ENCODE measurements around the gene CDKN2B-AS1.
"Not testable (repeated sequence)": the region's sequence is repeated elsewhere in the genome, so short reads cannot be mapped to it uniquely, and the experiment has no call there.

Gene CDKN2B-AS1

DNA sequence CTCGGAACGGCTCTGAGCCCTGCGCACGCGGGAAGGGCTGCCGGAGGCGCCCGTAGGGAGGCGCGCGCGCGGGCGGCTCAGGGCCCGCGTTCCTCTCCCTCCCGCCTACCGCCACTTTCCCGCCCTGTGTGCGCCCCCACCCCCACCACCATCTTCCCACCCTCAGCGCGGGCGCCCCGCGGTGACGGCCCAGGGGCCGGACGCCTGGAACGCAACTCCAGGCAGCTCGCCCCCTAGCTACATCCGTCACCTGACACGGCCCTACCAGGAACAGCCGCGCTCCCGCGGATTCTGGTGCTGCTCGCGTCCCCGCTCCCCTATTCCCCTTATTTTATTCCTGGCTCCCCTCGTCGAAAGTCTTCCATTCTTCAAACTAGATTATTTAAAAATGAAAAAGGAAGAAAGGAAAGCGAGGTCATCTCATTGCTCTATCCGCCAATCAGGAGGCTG lies at the start of gene CDKN2B-AS1:
Gene CDKN2B-AS1 (plus strand): TSS at position 236 of the 450 bp plus-strand sequence.
- TF ChIP-seq, protein P1, sequence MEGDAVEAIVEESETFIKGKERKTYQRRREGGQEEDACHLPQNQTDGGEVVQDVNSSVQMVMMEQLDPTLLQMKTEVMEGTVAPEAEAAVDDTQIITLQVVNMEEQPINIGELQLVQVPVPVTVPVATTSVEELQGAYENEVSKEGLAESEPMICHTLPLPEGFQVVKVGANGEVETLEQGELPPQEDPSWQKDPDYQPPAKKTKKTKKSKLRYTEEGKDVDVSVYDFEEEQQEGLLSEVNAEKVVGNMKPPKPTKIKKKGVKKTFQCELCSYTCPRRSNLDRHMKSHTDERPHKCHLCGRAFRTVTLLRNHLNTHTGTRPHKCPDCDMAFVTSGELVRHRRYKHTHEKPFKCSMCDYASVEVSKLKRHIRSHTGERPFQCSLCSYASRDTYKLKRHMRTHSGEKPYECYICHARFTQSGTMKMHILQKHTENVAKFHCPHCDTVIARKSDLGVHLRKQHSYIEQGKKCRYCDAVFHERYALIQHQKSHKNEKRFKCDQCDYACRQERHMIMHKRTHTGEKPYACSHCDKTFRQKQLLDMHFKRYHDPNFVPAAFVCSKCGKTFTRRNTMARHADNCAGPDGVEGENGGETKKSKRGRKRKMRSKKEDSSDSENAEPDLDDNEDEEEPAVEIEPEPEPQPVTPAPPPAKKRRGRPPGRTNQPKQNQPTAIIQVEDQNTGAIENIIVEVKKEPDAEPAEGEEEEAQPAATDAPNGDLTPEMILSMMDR (IDR thresholded peaks at IDR 0.05; ENCODE audit: extremely low read depth, missing control alignments) = peak; percentile 9
- DNase-seq (ENCODE audit: low spot score) = peak; percentile 78

DNA sequence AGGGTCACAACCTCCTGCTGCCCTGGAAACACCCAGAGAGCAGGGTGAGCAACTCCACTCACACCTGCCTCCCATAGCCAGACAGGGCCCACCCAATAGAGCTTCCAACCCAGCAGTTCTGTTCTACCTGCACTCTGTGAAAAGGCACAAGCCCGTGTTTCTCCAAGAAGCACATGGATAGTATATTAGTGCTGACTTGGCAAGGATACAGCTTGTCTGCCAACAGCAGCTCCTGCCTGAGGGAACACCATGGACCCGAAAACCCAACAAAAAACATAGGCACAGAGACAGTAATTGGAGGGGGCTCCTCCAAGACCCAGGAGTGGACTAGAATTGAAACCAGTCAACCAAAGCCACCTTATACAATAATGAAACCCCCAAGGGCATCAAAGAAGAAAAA lies 49.0 kb upstream of the CDKN2B-AS1 start:
- TF ChIP-seq, protein P1 (IDR thresholded peaks at IDR 0.05; ENCODE audit: extremely low read depth, missing control alignments) = no peak
- DNase-seq (ENCODE audit: low spot score) = no peak

DNA sequence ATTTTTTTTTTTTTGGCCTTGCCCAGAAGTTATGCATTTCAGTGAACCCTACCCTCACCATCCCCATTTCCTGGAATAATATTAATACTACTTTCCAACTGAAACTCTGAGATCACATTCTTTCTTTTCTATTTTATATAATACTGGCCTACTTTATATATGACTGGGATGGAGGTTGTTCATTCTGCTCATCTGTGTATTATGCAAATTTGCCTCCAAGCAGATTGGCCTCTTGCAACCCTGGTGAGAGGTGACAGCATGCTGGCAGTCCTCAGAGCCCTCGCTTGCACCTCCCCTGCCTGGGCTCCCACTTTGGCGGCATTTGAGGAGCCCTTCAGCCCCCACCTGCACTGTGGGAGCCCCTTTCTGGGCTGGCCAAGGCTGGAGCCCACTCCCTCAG lies 35.8 kb upstream of the CDKN2B-AS1 start:
- TF ChIP-seq, protein P1 (IDR thresholded peaks at IDR 0.05; ENCODE audit: extremely low read depth, missing control alignments) = no peak

DNA sequence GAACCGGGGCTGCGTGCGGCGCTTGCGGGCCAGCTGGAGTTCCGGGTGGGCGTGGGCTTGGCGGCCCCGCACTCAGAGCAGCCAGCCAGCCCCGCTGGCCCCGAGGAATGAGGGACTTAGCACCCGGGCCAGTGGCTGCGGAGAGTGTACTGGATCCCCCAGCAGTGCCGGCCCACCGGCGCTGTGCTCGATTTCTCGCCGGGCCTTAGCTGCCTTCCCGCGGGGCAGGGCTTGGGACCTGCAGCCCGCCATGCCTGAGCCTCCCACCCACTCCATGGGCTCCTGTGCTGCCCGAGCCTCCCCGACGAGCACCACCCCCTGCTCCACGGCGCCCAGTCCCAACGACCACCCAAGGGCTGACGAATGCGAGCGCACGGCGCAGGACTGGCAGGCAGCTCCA lies 35.3 kb upstream of the CDKN2B-AS1 start:
- DNase-seq (ENCODE audit: low spot score) = not testable (repeated sequence)

More for the DNA sequence above, 35.8 kb upstream of the CDKN2B-AS1 start:
- no peak for DNase-seq (ENCODE audit: low spot score)

DNA sequence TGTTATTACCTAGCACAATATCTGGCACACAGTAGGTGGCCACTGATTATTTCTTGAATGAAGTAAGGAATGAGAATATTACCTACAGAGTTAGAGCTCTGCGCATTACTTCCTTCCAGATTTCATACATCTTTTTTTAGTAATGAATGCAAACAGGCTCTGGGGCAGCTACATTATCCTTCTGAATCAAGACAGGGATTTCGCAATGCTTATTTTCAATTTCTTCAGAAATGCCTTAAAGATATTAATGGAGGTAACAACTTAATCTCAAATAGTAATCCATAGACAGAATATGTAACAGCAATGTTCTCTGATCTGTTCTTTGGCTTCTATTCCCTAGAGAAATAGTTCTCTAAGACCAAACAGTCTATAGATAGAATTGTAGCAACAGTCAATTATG lies 33.0 kb upstream of the CDKN2B-AS1 start:
- TF ChIP-seq, protein P1 (IDR thresholded peaks at IDR 0.05; ENCODE audit: extremely low read depth, missing control alignments) = no peak
- DNase-seq (ENCODE audit: low spot score) = no peak

DNA sequence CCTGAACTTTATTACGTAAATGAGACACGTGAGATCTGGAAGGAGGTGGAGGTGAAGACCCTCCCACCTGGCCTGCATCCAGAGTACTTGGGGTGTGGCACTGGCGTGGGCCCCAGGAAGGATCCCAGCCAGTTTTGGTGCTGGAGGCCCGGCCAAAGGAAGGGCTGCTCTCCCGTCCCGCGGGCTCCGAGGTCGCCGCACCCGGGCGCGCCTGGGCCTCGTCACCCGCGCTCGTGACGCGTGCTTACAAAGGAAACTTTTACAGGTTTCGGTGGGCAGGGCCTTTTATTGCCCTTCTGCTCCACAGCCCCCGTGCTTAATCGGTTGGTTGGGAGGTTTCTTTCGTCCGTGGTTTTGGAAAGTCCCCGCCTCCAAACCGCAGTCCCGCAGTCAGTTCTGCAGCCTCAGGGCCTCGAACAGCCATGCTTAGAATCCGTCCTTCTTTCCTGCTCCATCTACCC lies 29.6 kb upstream of the CDKN2B-AS1 start:
- TF ChIP-seq, protein P1 (IDR thresholded peaks at IDR 0.05; ENCODE audit: extremely low read depth, missing control alignments) = no peak
- peak; percentile 75 for DNase-seq (ENCODE audit: low spot score)

DNA sequence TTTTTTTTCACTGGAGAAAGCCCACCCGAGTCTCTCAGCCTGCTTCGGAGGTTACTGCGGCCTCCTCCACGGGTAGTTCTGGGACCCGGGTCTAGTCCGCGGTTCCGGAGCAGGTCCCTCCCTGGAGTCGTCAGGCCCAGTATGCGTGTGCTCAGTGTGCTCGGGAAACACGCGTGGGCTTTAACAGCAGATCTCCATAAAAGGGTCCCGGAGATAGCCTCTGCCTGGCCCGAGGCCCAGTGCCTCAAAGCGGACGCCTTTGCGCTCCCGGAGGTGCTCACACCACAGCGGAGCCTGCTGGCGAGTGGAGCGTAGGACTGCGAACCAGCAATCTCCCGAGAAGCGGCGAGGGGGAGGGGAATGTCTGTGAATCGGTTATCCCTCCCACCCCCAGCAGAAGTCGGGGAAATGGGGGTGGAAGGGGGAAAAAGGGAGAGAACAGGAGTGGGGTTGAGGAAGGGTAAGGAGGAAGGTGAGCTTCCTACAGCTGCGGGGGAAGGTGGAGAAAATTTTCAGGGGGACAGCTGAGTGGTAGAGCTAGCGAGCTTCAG lies 29.1 kb upstream of the CDKN2B-AS1 start:
- TF ChIP-seq, protein P1 (IDR thresholded peaks at IDR 0.05; ENCODE audit: extremely low read depth, missing control alignments) = peak; percentile 37
- DNase-seq (ENCODE audit: low spot score) = peak; percentile 84
